ES-I3 (cell line): ENCODE data around the gene RTN4RL1.
A peak's percentile ranks its signal among the peaks of the same experiment; 100 is the strongest.

Experiments
- H3K36me3 ChIP-seq: 2 replicates; pipeline ENCODE4 v1.6.1; 2013; ENCODE audit warnings: mild to moderate bottlenecking, low read length, control low read depth, moderate library complexity; ENCODE audit not compliant: insufficient read depth
- H3K4me1 ChIP-seq: 2 replicates; pipeline ENCODE4 v1.6.1; 2013; ENCODE audit warnings: mild to moderate bottlenecking, control low read depth, low read length; ENCODE audit not compliant: insufficient read depth
- H3K9ac ChIP-seq: 2 replicates; pipeline ENCODE4 v1.6.1; 2013; ENCODE audit warnings: low read depth, mild to moderate bottlenecking, low read length, moderate library complexity
- H3K9me3 ChIP-seq: 2 replicates; pipeline ENCODE4 v1.6.1; 2013; ENCODE audit warnings: mild to moderate bottlenecking, low read length, moderate library complexity; ENCODE audit not compliant: control insufficient read depth, insufficient read depth

RTN4RL1 gene

GRCh38 chr17:1931844-1932579, 93.1 kb downstream of the RTN4RL1 start:
- Histone ChIP-seq H3K4me1 (no peaks in the 10 kb centered on the region), H3K36me3 (no peaks in the 10 kb centered on the region), H3K9ac (peak overlapping the region; percentile 10; the same call in 1 of the 2 replicates), H3K9me3 (no peaks in the 10 kb centered on the region)

GRCh38 chr17:1930337-1930645, 94.8 kb downstream of the RTN4RL1 start:
- Histone ChIP-seq H3K4me1 (no peaks in the 10 kb centered on the region), H3K9me3 (no peaks in the 10 kb centered on the region), H3K36me3 (no peaks in the 10 kb centered on the region), H3K9ac (no peak overlapping the region)

GRCh38 chr17:1928976-1929375, 96.2 kb downstream of the RTN4RL1 start:
- Histone ChIP-seq H3K9ac (no peak overlapping the region), H3K36me3 (no peaks in the 10 kb centered on the region), H3K9me3 (no peaks in the 10 kb centered on the region), H3K4me1 (no peaks in the 10 kb centered on the region)

GRCh38 chr17:1920948-1921351, 104.2 kb downstream of the RTN4RL1 start:
- H3K9me3 ChIP-seq: no peaks in the 10 kb centered on the region
- no peak overlapping the region for H3K9ac ChIP-seq
- H3K4me1 ChIP-seq: no peaks in the 10 kb centered on the region
- no peaks in the 10 kb centered on the region for H3K36me3 ChIP-seq

GRCh38 chr17:1919201-1919600, 105.9 kb downstream of the RTN4RL1 start:
- Histone ChIP-seq H3K9ac (no peak overlapping the region), H3K4me1 (no peaks in the 10 kb centered on the region), H3K36me3 (no peaks in the 10 kb centered on the region), H3K9me3 (no peaks in the 10 kb centered on the region)

- Histone ChIP-seq H3K9me3 (no peaks in the 10 kb centered on the region), H3K9ac (no peak overlapping the region), H3K36me3 (no peaks in the 10 kb centered on the region), H3K4me1 (no peaks in the 10 kb centered on the region)
These were observed 106.6 kb downstream of the RTN4RL1 start for GRCh38 chr17:1918346-1919162.

- no peak overlapping the region for H3K9ac ChIP-seq
- H3K36me3 ChIP-seq: no peaks in the 10 kb centered on the region
- H3K4me1 ChIP-seq: no peaks in the 10 kb centered on the region
These were observed 108.0 kb downstream of the RTN4RL1 start for GRCh38 chr17:1916963-1917715.

GRCh38 chr17:1916316-1916715, 108.8 kb downstream of the RTN4RL1 start:
- Histone ChIP-seq H3K4me1 (no peaks in the 10 kb centered on the region), H3K36me3 (no peaks in the 10 kb centered on the region), H3K9ac (no peak overlapping the region), H3K9me3 (no peaks in the 10 kb centered on the region)

More at GRCh38 chr17:1916963-1917715, 108.0 kb downstream of the RTN4RL1 start:
- no peaks in the 10 kb centered on the region for H3K9me3 ChIP-seq

GRCh38 chr17:1915889-1916288, 109.2 kb downstream of the RTN4RL1 start:
- Histone ChIP-seq H3K9me3 (no peaks in the 10 kb centered on the region), H3K9ac (no peak overlapping the region)

GRCh38 chr17:1914661-1915083, 110.5 kb downstream of the RTN4RL1 start:
- H3K36me3 ChIP-seq: no peaks in the 10 kb centered on the region
- no peaks in the 10 kb centered on the region for H3K9me3 ChIP-seq
- H3K9ac ChIP-seq: no peak overlapping the region
- H3K4me1 ChIP-seq: no peaks in the 10 kb centered on the region

More at GRCh38 chr17:1915889-1916288, 109.2 kb downstream of the RTN4RL1 start:
- H3K36me3 ChIP-seq: no peaks in the 10 kb centered on the region
- H3K4me1 ChIP-seq: no peaks in the 10 kb centered on the region

GRCh38 chr17:1913702-1914101, 111.4 kb downstream of the RTN4RL1 start:
- H3K9ac ChIP-seq: no peak overlapping the region
- no peaks in the 10 kb centered on the region for H3K36me3 ChIP-seq
- H3K4me1 ChIP-seq: no peaks in the 10 kb centered on the region
- H3K9me3 ChIP-seq: no peaks in the 10 kb centered on the region

- no peak overlapping the region for H3K9ac ChIP-seq
These were observed 113.0 kb downstream of the RTN4RL1 start for GRCh38 chr17:1912146-1912545.

GRCh38 chr17:1909985-1910384, 115.1 kb downstream of the RTN4RL1 start:
- Histone ChIP-seq H3K9ac (no peak overlapping the region), H3K9me3 (no peaks in the 10 kb centered on the region), H3K36me3 (no peaks in the 10 kb centered on the region), H3K4me1 (no peaks in the 10 kb centered on the region)

More at GRCh38 chr17:1912146-1912545, 113.0 kb downstream of the RTN4RL1 start:
- no peaks in the 10 kb centered on the region for H3K9me3 ChIP-seq
- H3K36me3 ChIP-seq: no peaks in the 10 kb centered on the region
- H3K4me1 ChIP-seq: no peaks in the 10 kb centered on the region

- peak overlapping the region; percentile 36; the same call in 1 of the 2 replicates for H3K9ac ChIP-seq
- H3K4me1 ChIP-seq: no peaks in the 10 kb centered on the region
- no peaks in the 10 kb centered on the region for H3K9me3 ChIP-seq
- H3K36me3 ChIP-seq: no peaks in the 10 kb centered on the region
These were observed 116.3 kb downstream of the RTN4RL1 start for GRCh38 chr17:1908699-1909309.
